Sigmoid colon (tissue), 7 donors: ENCODE measurements around the gene ACAP2. TPM values are rescaled to one million over a fixed set of nuclear protein-coding genes. Genes with fewer than 3 reads are reported as not detected.

Experiments used
- DNase-seq: peaks from one replicate; pipeline ENCODE4 v3.0.0-alpha.2; 2019
- H3K27ac ChIP-seq, 4 donors: fragments of 200-600 bp; sonication (generic); one replicate each; pipeline ENCODE4 v1.5.1; 2016 to 2019; ENCODE audit warnings: mild to moderate bottlenecking in 1 of 4
- H3K27me3 ChIP-seq, 3 donors: fragments of 200-600 bp; sonication (generic); one replicate each; pipeline ENCODE4 v1.5.1; 2019; ENCODE audit warnings: mild to moderate bottlenecking in 1 of 3
- H3K36me3 ChIP-seq, 4 donors: fragments of 200-600 bp; sonication (generic); one replicate each; pipeline ENCODE4 v1.5.1; 2016 to 2019
- H3K4me1 ChIP-seq, 4 donors: fragments of 200-600 bp; sonication (generic); one replicate each; pipeline ENCODE4 v1.5.1; 2017 to 2019
- H3K4me3 ChIP-seq, 4 donors: fragments of 200-600 bp; sonication (generic); one replicate each; pipeline ENCODE4 v1.5.1; 2017 to 2019; ENCODE audit warnings: mild to moderate bottlenecking in 2 of 4, moderate library complexity in 1 of 4
- H3K9me3 ChIP-seq, 4 donors: fragments of 200-600 bp in 3 of 4; sonication (generic) in 3 of 4; one replicate each; pipeline versions ENCODE4 v1.5.1 to v1.6.1; 2013 to 2019
- EP300 ChIP-seq, 4 donors: sonication (generic); formaldehyde crosslinking; IDR thresholded peaks; one replicate each; pipeline ENCODE4 v1.6.1; 2017; ENCODE audit warnings: antibody characterized with exemption in 4 of 4
- POLR2A ChIP-seq, 2 donors: fragments of 450-650 bp; IDR thresholded peaks; one replicate each; pipeline ENCODE4 v1.6.1; 2016; ENCODE audit warnings: antibody characterized with exemption in 2 of 2, mild to moderate bottlenecking in 2 of 2, moderate library complexity in 2 of 2
- POLR2AphosphoS5 ChIP-seq, 4 donors: sonication (generic); formaldehyde crosslinking; IDR thresholded peaks; one replicate each; pipeline ENCODE4 v1.6.1; 2017; ENCODE audit warnings: antibody characterized with exemption in 4 of 4
- WGBS, 2 donors: extraction: QIAGEN DNeasy Blood & Tissue Kit; methylation state at CpG; one replicate each; pipeline ENCODE4 v1.1.7; 2013; 5-methylcytosine and 5-hydroxymethylcytosine counted together
- intact Hi-C: fragments of 100-400 bp; cut with DNase I; formaldehyde crosslinking; loops from one replicate; pipeline ENCODE4 v1.15.1; 2023
- polyA plus RNA-seq, 3 donors: library from polyadenylated mRNA; stranded (reverse); fragments of 200-250 nt; gene quantifications; one replicate each; pipeline ENCODE4 v1.2.3, GENCODE V29; 2013
- total RNA-seq, 4 donors: library from RNA; depleted of rRNA; stranded (reverse); fragments of >200 nt; gene quantifications; one replicate each; pipeline ENCODE4 v1.1.0, GENCODE V29; 2016
- TF ChIP-seq, protein P1 (sequence below), 4 experiments: fragments of 450-650 bp in 3 of 4; fragments of 200-600 bp in 1 of 4; IDR thresholded peaks; one replicate each; pipeline ENCODE4 v1.5.1; 2016 to 2019; ENCODE audit warnings: antibody characterized with exemption in 4 of 4, mild to moderate bottlenecking in 3 of 4, moderate library complexity in 2 of 4
- donor health status: healthy with polysubstance abuse.
- donor health status: Bipolar disorder and iron deficiency.
- donor health status: healthy.

ACAP2 gene
- total and polyA plus RNA-seq, 7 donors = 12.0 to 57.1 (median 28.0) TPM

DNA sequence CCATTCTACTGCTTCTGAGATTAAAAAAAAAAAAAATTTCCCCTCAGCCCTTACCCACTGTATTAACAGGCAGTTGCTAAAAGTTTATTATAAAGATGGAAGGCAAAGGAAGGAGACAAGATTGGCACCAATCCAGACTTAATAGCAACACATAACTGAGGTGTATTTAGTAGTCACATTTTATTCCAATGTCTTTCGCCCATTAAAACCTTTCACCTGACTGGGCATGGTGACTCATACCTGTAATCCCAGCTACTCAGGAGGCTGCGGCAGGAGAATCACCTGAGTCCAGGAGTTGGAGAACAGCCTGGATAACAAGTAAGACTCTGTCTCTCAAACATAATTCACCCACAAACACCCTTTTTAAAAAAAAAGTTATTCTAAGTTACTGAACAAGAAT lies 4.4 kb downstream of the ACAP2 start:
- no peak overlapping the region for H3K27ac ChIP-seq
- WGBS, 2 donors = 41 to 81% methylated on average over 2 of the region's 2 CpGs
- TF ChIP-seq POLR2AphosphoS5 (IDR thresholded peaks at IDR 0.05) (no peak), POLR2A (IDR thresholded peaks at IDR 0.05) (no peak), EP300 (IDR thresholded peaks at IDR 0.05) (no peak)
- TF ChIP-seq, protein P1, sequence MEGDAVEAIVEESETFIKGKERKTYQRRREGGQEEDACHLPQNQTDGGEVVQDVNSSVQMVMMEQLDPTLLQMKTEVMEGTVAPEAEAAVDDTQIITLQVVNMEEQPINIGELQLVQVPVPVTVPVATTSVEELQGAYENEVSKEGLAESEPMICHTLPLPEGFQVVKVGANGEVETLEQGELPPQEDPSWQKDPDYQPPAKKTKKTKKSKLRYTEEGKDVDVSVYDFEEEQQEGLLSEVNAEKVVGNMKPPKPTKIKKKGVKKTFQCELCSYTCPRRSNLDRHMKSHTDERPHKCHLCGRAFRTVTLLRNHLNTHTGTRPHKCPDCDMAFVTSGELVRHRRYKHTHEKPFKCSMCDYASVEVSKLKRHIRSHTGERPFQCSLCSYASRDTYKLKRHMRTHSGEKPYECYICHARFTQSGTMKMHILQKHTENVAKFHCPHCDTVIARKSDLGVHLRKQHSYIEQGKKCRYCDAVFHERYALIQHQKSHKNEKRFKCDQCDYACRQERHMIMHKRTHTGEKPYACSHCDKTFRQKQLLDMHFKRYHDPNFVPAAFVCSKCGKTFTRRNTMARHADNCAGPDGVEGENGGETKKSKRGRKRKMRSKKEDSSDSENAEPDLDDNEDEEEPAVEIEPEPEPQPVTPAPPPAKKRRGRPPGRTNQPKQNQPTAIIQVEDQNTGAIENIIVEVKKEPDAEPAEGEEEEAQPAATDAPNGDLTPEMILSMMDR (IDR thresholded peaks at IDR 0.05) = no peak
- H3K27me3 ChIP-seq = no peaks in the 10 kb centered on the region
- intact Hi-C loops = no loop called here
- peaks cover 0 to 34% (median 14%) of the 10 kb centered on the region in 4 donors for H3K4me1 ChIP-seq
- no peaks in the 10 kb centered on the region for H3K9me3 ChIP-seq
- no peak overlapping the region for H3K4me3 ChIP-seq
- no peak for DNase-seq
- H3K36me3 ChIP-seq = no peaks in the 10 kb centered on the region

DNA sequence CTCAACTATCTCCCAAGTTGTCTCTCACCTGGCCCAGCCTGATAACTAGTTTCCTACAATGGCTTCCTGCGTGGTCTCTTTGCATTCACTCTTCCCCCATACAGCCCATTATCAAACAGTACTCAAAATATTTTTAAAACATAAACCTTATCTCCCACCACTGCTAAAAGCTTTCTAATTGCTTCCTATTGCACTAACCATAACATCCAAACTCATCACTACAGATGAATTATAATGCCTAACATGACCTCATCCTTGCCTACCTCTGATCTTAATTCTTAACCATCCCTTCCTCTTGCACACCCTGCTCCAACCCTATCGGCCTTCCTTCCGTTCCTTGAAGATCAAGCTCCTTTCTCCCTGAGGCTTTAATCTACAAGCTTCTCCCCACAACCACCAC lies 17.0 kb downstream of the ACAP2 start:
- DNase-seq = no peak
- Histone ChIP-seq H3K27ac (no peak overlapping the region), H3K9me3 (no peaks in the 10 kb centered on the region), H3K4me3 (no peak overlapping the region), H3K27me3 (no peaks in the 10 kb centered on the region), H3K36me3 (no peaks in the 10 kb centered on the region), H3K4me1 (peaks cover 0 to 9% (median 1%) of the 10 kb centered on the region in 4 donors)
- intact Hi-C loops = no loop called here
- 70 to 88% methylated on average over 3 of the region's 3 CpGs for WGBS, 2 donors
- no peak for TF ChIP-seq POLR2A (IDR thresholded peaks at IDR 0.05)
- TF ChIP-seq, protein P1 (IDR thresholded peaks at IDR 0.05) = no peak
- TF ChIP-seq POLR2AphosphoS5 (IDR thresholded peaks at IDR 0.05) = no peak
- TF ChIP-seq EP300 (IDR thresholded peaks at IDR 0.05) = no peak

DNA sequence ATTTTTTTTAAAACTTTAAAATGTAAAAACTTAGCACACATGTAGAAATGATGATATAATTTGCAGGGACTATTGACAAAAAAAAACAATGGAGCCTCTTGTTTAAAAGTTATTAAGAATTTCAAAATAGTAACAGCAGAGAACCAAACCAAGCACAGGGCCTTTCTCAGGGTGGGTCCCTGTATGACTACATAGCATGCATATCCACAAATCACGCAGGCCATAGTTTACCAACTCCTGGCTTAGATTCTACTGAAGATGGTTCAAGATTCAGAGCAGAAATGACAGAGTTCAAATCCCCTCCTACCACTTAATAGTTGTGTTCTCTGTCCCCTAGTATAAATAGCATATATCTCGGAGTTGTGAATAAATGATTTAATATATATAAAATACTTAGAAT lies 19.0 kb downstream of the ACAP2 start:
- H3K27me3 ChIP-seq = no peaks in the 10 kb centered on the region
- WGBS, 2 donors = 92 to 96% methylated on average over 2 of the region's 2 CpGs
- H3K9me3 ChIP-seq = no peaks in the 10 kb centered on the region
- no peaks in the 10 kb centered on the region for H3K36me3 ChIP-seq
- no peak for DNase-seq
- TF ChIP-seq POLR2A (IDR thresholded peaks at IDR 0.05) = no peak
- TF ChIP-seq, protein P1 (IDR thresholded peaks at IDR 0.05) = no peak
- TF ChIP-seq POLR2AphosphoS5 (IDR thresholded peaks at IDR 0.05) = no peak
- no peak for TF ChIP-seq EP300 (IDR thresholded peaks at IDR 0.05)
- H3K4me1 ChIP-seq = peaks cover 0 to 17% (median 1%) of the 10 kb centered on the region in 4 donors
- H3K27ac ChIP-seq = no peak overlapping the region
- intact Hi-C loops = no loop called here
- H3K4me3 ChIP-seq = no peak overlapping the region

DNA sequence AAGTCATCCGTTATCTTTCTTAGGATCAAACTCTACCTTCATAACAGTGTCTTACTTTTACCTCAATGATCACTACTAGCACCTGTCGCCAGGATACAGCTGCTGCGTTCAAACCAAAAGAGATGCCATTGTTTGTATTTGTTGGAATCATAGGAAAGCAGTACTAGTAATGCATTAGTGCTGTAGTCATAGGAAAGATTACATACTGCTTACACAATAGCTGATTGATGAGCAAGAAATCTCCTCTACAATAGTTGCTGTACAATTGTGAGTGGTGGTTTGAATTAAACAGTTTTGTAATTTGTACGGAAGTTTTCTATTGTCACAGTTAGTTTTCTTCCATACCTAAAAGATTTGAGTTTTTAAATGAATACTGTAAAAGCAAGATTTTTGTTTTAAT lies 21.4 kb downstream of the ACAP2 start:
- Histone ChIP-seq H3K27ac (no peak overlapping the region), H3K4me1 (peaks cover 0 to 14% (median 0%) of the 10 kb centered on the region in 4 donors), H3K9me3 (no peaks in the 10 kb centered on the region), H3K27me3 (no peaks in the 10 kb centered on the region), H3K4me3 (no peak overlapping the region), H3K36me3 (no peaks in the 10 kb centered on the region)
- WGBS, 2 donors = 95 to 96% methylated on average over 4 of the region's 4 CpGs
- no peak for DNase-seq
- no peak for TF ChIP-seq POLR2AphosphoS5 (IDR thresholded peaks at IDR 0.05)
- TF ChIP-seq EP300 (IDR thresholded peaks at IDR 0.05) = no peak
- TF ChIP-seq POLR2A (IDR thresholded peaks at IDR 0.05) = no peak
- TF ChIP-seq, protein P1 (IDR thresholded peaks at IDR 0.05) = no peak
- intact Hi-C loops = no loop called here

DNA sequence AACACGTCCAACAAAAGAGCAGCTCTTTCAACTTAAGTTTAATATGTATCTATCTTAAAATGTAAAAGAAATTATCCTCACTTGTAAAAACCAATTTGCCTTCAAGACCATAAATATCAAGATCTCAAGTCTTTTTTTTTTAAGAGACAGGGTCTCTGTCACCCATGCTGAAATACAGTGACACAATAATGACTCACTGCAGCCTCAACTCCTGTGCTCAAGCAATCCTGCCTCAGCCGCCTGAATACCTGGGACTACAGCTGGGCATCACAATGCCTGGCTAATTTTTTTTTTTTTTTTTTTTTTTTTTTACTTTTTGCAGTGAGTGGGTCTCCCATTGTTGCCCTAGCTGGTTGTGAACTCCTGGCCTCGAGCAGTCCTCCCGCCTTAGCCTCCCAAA lies 26.0 kb downstream of the ACAP2 start:
- no peak overlapping the region for H3K4me3 ChIP-seq
- H3K9me3 ChIP-seq = no peaks in the 10 kb centered on the region
- H3K36me3 ChIP-seq = no peaks in the 10 kb centered on the region
- 93 to 97% methylated on average over 4 of the region's 4 CpGs for WGBS, 2 donors
- intact Hi-C loops = no loop called here
- no peak for DNase-seq
- H3K4me1 ChIP-seq = peaks cover 0 to 8% (median under 1%) of the 10 kb centered on the region in 4 donors
- H3K27me3 ChIP-seq = no peaks in the 10 kb centered on the region
- H3K27ac ChIP-seq = no peak overlapping the region
- TF ChIP-seq EP300 (IDR thresholded peaks at IDR 0.05) = no peak
- TF ChIP-seq, protein P1 (IDR thresholded peaks at IDR 0.05) = no peak
- TF ChIP-seq POLR2A (IDR thresholded peaks at IDR 0.05) = no peak
- no peak for TF ChIP-seq POLR2AphosphoS5 (IDR thresholded peaks at IDR 0.05)
